ENCODE results near the gene TRIP6. TPM values are rescaled to one million over a fixed set of nuclear protein-coding genes. Genes with fewer than 3 reads are reported as not detected.

TRIP6 gene
- polyA plus RNA-seq, 1 experiment = 65.9 TPM

GRCh38 chr7:100895701-100895955, 28.4 kb downstream of the TRIP6 start, which contains the start of gene ACHE:
Gene ACHE, minus strand, starts transcription at chr7:100895888. Its CDS starts 1,656 bp downstream, at chr7:100894232.
- Histone ChIP-seq H3K4me3 (ENCODE audit: low read depth, low read length) (peak within 1 kb of the TSS; percentile 44), H3K27me3 (ENCODE audit: control insufficient read depth, insufficient read depth, low read length) (peaks cover 27% of the 10 kb centered on the region), H3K9me3 (ENCODE audit: control insufficient read depth, insufficient read depth, low read length) (no peaks in the 10 kb centered on the region; the same call in 1 of the 2 replicates), H3K27ac (ENCODE audit: low read depth, low read length) (no peak within 1 kb of the TSS)
- TF ChIP-seq CTCF (IDR thresholded peaks at IDR 0.05; ENCODE audit: low read depth, low read length) = no peak
- no peak for DNase-seq (ENCODE audit: low read depth, low spot score)
- CTCF ChIA-PET = interaction anchor here (1.3 kb wide), 1 partner anchor 9 kb away, joined by 3 read pairs; no protein-coding TSS in a partner anchor
- POLR2A ChIA-PET = no interaction called here

GRCh38 chr7:100895956-100896731, 29.0 kb downstream of the TRIP6 start:
- ChIA-PET CTCF (interaction anchor here (3.0 kb wide), 1 partner anchor 163 kb away, joined by 26 read pairs; no protein-coding TSS in a partner anchor), POLR2A (no interaction called here)
- TF ChIP-seq CTCF (IDR thresholded peaks at IDR 0.05; ENCODE audit: low read depth, low read length) = no peak
- H3K9me3 ChIP-seq (ENCODE audit: control insufficient read depth, insufficient read depth, low read length) = no peaks in the 10 kb centered on the region; the same call in 1 of the 2 replicates
- no peak overlapping the region for H3K27ac ChIP-seq (ENCODE audit: low read depth, low read length)
- H3K27me3 ChIP-seq (ENCODE audit: control insufficient read depth, insufficient read depth, low read length) = peaks cover 31% of the 10 kb centered on the region
- no peak for DNase-seq (ENCODE audit: low read depth, low spot score)
- H3K4me3 ChIP-seq (ENCODE audit: low read depth, low read length) = no peak overlapping the region; the same call in 1 of the 2 replicates

GRCh38 chr7:100896732-100897608, 29.8 kb downstream of the TRIP6 start:
- no peak overlapping the region for H3K27ac ChIP-seq (ENCODE audit: low read depth, low read length)
- ChIA-PET POLR2A (no interaction called here), CTCF (interaction anchor here (1.4 to 3.0 kb wide), 4 partner anchors 7 to 386 kb away, joined by 3 to 26 read pairs (median 6); partner anchors contain the start of gene UFSP1)
- peak overlapping the region; percentile 31; the same call in 1 of the 2 replicates for H3K4me3 ChIP-seq (ENCODE audit: low read depth, low read length)
- peaks cover 33% of the 10 kb centered on the region for H3K27me3 ChIP-seq (ENCODE audit: control insufficient read depth, insufficient read depth, low read length)
- no peaks in the 10 kb centered on the region; the same call in 1 of the 2 replicates for H3K9me3 ChIP-seq (ENCODE audit: control insufficient read depth, insufficient read depth, low read length)
- DNase-seq (ENCODE audit: low read depth, low spot score) = no peak
- peak; percentile 70 for TF ChIP-seq CTCF (IDR thresholded peaks at IDR 0.05; ENCODE audit: low read depth, low read length)

- Histone ChIP-seq H3K27me3 (ENCODE audit: control insufficient read depth, insufficient read depth, low read length) (peaks cover 35% of the 10 kb centered on the region), H3K9me3 (ENCODE audit: control insufficient read depth, insufficient read depth, low read length) (no peaks in the 10 kb centered on the region; the same call in 1 of the 2 replicates), H3K4me3 (ENCODE audit: low read depth, low read length) (no peak overlapping the region), H3K27ac (ENCODE audit: low read depth, low read length) (no peak overlapping the region)
- CTCF ChIA-PET = interaction anchor here (0.9 to 3.0 kb wide), 6 partner anchors 8 to 385 kb away, joined by 3 to 26 read pairs (median 4); partner anchors contain the start of gene UFSP1
- POLR2A ChIA-PET = no interaction called here
- TF ChIP-seq CTCF (IDR thresholded peaks at IDR 0.05; ENCODE audit: low read depth, low read length) = no peak
- DNase-seq (ENCODE audit: low read depth, low spot score) = no peak
These were observed 30.7 kb downstream of the TRIP6 start for GRCh38 chr7:100897772-100898454.
